Activated CD8-positive, alpha-beta memory T cell treated with anti-CD3 and anti-CD28 coated beads, Interleukin-2, amount 50 U/mL, for 1 hour (primary cell): Measurements from ENCODE around the gene RBM34.
A peak's percentile ranks its signal among the peaks of the same experiment; 100 is the strongest.

Experiments used
- DNase-seq: peaks from one replicate; pipeline ENCODE4 v3.0.0-alpha.2; 2020; ENCODE audit errors: extremely low read depth

Gene RBM34

DNA sequence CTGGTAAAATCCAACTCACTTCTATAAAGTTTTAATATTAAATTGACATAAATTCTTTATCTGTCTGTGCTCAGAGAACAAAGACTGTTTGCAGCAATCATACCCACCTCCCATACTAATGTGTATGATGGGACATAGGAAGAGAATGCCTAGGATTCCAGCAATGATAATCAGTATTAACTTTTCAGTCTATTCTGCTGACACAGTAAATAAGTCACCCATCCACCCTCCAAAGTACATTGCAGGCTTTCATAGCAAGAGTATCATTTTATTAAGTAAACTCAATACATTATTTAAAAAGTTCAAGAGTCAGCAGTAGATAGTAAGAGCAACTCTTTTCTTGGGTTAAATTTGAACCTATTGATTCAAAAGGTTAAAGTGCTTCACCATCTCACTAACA, 8.8 kb downstream of the RBM34 start:
- no peak for DNase-seq

DNA sequence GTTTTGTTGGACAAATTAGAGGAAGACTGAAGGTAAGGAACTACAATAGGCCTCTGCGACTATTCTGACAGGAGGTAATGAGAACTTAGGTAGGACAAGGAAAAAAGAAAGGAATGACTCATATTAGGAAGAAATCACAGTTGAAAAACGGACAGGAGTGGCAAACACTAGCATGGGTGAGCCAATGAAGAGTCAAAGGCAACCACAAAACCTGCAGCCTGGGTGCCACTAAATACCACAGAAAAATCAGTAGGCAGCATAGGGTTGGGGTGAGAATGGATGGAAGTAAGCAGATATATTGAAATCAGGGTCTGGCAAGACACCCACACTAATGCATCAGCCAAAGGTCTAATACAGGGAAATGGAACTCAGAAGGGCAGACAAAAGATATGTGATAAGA, 10.0 kb downstream of the RBM34 start:
- no peak for DNase-seq

DNA sequence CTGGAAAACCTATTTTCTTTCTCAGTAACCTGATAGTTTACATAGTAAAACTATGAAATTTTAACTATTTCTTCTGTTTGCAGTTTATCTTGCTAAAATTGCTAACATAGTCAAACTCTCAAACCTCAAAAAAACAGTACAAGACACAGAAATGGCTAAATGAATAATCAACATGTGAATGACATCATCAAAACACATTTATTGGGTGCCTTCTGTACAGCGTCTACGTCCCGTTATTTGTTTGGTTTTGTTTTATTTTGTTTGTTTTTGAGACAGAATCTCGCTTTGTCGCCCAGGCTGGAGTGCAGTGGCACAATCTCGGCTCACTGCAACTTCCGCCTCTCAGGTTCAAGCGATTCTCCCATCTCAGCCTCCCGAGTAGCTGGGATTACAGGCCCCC, 11.2 kb downstream of the RBM34 start:
- DNase-seq: no peak

DNA sequence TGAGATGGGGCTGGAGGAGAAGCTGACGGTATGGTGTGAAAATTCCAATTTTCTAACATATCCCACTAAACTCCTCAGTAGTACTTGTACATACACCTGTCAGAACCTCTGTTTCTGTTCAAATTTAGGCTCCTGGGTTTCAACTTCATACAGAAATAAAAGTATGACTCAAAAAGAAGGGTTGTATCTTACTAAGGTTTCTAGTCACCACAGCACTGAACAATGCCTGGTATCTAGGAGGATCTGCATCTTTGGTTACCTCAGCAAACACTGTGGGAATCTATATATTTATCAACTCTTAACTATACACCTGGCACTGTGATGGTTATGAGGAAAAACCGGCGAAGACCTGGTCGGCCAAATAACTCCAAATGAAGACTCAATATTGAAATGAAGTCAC, 13.8 kb downstream of the RBM34 start:
- no peak for DNase-seq

DNA sequence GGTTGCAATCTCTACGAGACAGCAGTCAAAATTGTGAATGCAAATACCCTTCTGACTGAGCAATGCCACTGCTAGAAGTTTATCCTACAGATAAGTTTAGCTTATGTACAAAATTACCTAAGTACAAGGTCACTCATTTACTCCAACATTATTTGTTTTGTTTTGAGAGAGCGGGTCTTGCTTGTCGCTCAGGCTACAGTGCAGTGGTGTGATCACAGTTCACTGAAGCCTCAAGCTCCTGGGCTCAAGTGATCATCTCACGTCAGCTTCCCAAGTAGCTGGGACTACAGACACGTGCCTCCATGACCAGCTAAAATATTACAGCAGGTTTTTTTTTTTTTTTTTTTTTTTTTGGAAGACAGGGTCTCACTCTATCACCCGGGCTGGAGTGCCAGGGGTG, 15.4 kb downstream of the RBM34 start:
- no peak for DNase-seq

DNA sequence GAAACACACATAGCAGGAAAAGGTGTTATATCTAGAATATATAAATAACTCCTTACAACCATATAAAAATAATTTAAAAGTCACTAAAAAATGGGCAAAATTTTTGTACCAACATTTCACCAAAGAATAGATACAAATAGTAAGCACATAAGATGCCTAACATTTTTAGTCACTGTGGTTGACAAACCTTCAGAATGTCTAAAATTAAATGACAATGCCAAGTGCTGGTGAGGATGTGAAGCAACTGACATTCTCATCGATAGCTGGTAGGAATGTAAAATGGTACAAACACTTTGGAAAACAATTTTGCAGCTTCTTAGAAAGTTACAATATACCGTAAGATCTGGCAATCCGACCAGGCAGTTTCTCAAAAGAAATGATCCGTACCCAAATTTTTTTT, 18.1 kb downstream of the RBM34 start:
- DNase-seq: no peak

DNA sequence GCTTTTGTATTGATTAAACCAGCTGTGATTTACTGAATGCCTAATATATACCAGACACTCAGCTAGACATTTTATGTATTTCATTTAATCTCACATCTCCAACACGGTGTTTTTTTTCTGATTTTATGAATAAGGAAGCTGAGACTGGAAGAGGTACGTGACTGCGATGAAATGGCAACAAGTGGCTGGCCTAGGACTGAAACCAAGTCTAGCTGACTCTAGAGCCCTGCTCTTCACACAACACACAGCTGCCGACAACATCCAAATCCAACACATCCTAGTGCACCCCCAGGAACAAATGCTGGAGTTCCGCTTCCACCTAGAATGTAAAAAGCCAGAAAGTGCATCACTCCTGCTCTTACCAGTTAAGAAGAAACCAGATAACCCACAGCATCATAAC, 21.7 kb downstream of the RBM34 start:
- no peak for DNase-seq

DNA sequence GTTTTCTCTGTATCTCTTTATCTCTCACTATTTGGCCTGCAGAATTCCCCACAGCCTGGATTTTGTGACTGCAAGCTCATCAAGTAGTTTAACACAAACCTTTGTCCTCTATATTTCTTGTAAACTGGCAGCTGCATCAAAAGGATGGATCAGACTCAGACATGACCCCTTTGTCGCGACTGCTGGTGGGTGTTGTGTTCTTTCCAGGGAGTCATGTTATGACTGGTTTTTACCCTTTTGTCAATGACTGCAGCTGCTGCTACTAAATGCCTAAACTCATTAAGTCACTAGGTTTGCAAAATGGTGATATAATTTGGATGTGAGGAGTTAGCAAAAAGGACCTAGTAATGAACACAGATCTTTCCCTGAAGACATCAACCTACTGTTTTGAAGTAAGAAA, 22.2 kb downstream of the RBM34 start:
- no peak for DNase-seq

DNA sequence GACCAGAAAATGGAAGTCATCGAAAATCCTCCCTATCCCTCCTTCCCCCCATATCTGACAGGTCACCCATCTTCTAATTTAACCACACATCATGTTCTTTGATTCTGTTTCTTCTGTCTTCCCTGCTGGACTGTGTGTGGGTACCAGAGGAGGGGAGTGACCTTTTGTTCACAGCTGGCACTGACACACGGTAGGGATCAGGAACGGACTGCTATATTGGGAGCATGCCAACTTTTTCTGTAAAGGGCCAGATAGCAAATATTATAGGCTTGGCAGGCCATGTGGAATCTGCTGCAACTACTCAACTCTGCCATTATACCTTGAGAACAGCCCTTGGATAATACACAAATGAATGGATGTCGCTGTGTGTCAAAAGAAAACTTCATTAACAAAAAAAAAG, 24.9 kb downstream of the RBM34 start:
- no peak for DNase-seq

DNA sequence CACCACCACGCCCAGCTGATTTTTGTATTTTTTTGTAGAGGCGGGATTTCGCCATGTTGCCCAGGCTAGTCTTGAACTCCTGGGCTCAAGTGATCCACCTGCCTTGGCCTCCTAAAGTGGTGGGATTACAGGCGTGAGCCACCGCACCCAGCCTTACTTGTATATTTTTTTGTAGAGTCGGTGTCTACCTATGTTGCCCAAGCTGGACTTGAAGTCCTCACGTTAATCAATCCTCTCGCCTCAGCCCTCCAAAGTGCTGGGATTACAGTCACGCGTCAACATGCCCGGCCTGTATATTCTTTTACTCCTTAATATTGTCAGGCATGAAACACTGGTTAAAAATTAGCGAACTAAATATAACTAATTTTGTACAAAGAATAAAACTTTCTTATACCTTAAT, 26.9 kb downstream of the RBM34 start:
- no peak for DNase-seq

DNA sequence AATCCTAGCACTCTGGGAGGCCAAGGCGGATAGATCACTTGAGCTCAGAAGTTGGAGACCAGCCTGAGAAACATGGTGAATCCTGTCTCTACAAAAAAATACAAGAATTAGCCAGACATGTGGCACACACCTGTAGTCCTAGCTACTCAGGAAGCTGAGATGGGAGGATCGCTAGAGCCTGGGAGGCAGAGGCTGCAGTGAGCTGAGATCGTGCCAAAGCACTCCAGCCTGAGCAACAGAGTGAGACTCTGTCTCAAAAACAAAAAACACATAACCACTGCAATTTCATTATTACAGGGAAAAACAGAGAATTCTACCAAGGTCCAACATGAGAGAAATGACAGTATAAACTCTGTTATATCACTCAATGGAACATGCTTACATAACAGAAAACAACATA, 28.0 kb downstream of the RBM34 start:
- no peak for DNase-seq

DNA sequence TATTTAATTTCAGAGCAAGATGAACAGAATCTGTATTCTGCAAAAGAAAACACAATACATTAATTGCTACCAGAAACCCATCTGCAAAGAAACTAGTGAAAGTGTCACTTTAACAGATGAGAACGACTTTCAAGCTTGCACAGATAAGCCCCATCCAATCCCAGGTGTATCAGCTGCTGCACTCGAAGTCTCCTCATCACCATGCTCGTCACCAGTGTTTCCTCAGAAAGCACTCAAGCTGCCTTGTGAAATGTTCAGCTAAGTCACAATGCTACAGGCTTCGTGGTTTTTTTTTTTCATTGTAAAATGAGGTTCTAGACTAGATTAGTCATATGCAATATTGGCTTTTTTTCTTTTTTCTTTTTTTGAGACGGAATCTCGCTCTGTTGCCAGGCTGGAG, 29.1 kb downstream of the RBM34 start:
- no peak for DNase-seq

DNA sequence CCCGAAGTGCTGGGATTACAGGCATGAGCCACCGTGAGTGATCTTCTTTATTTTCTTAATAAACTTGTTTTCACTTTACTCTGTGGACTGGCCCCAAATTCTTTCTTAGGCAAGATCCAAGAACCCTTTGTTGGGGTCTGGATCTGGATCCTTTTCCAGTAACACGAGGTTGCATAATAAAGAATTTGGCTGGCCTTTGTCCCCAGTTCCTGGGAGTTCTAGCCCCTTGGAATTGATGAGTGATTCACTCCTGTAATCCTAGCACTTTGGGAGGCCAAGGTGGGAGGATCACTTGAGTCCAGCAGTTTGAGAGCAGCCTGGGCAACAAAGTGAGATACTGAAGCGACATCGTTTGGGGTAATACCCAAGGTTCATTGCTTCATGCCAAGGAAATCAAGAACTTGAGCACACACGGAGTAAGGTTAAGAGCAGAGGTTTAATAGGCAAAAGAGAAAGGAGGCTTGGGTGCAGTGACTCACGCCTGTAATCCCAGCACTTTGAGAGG, 30.2 kb downstream of the RBM34 start:
- no peak for DNase-seq

DNA sequence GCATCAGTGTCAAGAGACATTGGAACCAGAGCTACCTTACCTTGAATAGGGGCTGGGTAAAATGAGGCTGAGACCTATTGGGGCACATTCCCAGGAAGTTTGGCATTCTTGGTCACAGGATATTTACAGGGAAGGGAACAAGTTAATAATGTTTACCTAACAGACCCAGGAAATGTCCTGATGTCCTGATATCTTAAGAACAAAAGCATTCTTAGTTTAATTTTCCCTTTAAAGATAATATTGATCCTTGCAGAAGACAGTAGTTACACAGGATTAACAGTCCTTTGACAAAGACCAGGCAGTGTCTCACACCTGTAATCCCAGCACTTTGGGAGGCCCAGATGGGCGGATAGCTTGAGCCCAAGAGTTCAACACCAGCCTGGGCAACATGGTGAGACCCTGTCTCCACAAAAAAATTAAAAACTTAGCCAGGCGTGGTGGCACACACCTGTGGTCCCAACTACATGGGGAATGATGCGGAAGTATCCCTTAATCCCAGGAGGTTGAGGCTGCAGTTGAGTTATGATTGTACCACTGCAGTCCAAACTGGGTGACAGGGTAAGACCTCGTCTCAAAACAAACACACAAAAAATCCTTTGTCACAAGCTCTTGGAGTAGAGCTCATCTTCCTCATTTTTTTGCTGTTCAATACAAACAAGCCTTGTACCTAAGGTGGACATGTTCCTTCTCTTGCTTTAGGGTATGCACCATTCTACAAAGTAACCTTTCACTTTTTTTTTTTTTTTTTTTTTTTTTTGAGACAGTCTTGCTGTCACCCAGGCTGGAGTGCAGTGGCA, 31.1 kb downstream of the RBM34 start:
- DNase-seq: no peak

DNA sequence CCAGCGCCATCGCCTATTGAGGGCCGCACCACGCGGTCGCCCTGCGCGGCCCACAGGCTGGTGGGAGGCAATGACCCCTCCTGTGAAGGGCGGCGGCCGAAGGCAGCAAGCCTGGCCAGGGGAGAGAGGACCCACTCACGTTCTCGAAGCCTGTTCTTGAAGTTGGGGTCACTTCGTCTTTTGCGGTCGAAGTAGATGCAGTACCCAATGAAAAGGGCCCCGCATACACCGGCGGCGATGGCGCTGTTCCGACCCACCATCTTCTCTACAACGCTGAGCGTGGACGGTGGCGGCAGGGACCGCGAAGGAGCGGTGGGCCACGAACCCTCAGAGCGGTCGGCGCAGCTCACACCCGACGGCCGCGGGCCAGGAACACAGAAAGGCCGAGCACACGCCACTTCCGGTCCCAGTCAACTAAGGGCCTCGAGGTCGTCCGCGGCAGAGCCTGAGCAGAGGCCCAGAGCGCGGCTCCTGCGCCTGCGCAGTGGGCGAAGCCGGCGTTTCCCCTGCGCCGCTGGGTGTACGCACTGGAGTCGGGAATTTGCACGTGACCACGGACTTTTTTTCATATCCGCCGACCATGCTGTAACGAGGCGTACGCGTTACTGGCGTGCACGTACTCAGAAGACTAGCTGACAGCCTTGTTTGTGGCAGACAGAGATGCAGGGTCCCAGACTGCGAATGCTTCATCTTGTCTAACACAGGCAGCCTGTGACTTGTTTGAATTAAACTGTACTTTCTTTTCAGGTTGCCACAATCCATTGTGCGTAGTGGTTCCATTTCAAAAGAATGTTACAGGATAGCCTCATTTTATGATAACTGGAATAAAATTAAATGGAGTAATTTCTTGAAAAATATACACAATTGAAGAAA, 32.4 kb downstream of the RBM34 start, which contains the start of gene TOMM20:
TSS of gene TOMM20 (minus strand) at position 382 of the 873 bp plus-strand sequence. CDS start at position 260, 122 bp downstream.
- DNase-seq: peak; percentile 82

DNA sequence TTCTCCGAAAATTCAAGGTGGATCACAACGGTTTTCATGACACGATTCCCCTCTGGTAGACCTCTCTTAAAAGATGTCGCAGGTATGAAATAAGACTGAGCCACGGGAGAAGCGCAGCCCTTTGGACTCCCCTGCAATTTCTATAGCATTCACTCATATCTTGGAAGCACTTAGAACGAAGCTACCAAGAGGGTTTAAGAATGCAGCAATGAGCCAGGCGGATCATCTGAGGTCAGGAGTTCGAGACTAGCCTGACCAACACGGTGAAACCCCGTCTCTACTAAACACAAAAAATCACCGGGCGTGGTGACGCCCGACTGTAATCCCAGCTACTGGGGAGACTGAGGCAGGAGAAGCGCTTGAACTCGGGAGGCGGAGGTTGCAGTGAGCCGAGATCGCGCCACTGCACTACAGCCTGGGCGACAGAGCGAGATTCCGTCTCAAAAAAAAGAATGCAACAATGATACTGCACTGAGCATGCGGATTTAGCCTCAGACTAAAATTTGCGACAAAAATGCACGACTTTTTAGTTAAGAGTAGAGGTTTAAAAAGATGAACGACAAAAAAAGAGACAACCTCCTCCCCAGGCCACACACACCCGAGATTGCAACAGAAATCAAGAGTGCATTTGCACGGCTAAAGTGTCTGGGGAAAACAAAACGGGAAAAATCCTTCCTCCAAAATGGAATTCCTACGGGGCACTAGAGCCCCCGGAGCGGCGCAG, 33.2 kb downstream of the RBM34 start:
- DNase-seq: no peak

DNA sequence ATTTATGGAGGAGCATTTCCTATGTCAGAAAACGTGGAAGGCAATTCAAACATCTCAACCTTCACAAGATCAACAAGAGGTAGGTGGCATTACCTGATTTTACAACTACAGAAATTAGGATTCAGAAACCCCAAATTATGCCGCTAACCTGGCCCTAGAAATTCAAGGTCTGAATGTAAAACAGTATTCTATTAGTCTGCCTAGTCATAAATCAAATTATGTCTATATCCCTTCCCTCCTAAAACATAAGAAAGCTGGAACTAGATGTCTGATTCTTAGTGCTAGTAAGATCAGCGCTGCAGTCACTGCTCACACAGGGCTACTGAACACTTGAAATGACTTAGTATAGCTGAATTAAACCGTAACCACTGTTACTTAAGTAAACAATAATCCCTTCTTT, 33.8 kb downstream of the RBM34 start:
- no peak for DNase-seq

DNA sequence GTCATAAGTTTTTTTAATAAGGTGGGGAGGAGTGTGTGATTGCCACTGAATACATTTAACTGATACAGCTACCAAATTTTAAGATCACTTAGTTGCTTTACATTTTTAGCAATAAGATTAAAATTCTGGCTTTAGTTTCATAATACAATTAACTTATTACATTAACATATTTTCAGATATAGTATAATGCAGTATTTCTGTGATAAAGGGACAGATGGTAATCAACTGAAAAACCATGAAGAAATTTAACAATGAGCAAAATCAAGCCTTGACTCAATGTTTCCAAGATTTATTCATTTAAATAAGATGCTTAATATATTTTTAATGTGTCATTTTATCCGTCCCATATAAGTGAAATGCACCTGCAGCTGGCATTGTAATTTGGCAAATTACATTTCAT, 36.4 kb downstream of the RBM34 start:
- no peak for DNase-seq

DNA sequence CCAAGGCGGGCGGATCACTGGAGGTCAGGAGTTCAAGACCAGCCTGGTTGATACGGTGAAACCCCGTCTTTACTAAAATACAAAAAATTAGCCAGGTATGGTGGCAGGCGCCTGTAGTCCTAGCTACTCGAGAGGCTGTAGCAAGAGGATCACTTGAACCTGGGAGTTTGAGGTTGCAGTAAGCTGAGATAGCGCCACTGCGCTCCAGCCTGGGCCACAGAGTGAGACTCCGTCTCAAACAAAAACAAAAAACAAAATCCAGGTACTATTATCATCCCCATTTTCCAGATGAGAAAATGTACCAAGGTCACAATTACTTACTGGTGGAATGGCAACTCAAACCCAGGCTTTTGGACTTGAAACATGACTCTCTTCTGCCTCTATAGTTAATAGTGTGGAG, 36.9 kb downstream of the RBM34 start:
- no peak for DNase-seq

DNA sequence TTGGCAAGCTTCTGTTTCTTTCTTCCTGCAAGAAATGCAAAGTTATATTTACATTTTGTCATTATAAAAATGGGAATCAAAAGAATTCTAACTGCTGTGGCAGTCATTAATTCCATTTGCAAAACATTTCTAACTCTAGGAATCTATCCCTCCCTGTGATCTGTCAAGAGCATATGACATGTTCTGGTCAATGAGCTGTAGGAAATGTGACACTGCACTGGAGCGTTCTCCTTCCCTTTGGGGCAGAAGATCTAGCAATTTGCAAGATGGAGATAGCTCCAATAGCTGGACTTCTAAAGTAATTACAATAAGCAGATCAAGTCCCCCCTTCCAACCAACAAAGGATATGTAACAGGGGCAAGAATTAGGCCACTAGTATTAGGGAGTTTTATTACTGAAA, 38.7 kb downstream of the RBM34 start:
- DNase-seq: no peak

DNA sequence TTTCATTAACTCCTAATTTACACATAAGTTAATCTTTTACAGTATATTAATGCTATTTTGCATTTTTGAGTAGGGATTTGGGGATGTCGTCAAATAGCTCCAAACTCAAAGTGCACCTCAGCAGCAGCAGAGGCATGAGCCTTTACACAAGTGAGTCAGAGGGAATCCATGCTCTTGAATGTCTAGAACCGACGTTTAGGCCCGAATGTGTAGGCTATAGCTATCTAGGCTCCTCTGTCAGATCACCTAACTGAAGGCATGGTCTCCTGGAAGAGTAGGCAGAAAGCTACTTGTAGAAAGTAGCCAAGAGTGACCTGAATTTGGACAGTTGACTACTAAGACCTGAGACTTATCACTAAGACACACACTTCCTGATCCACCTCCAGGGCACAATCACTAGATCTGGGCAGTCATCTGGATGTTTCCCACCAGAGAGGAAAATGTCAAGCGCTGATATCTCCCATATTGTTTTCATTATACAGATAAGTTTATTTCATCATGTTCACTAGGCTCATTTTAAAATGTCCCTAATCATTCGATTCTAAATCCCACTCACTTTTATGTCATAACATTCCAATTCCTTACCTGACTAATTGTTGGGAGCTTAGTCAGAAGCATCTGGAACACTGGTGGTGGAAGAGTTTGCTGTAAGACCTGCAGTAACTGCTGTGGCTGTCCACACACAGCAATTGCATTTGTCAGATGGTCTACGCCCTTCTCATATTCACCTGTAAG, 47.7 kb downstream of the RBM34 start:
- DNase-seq: no peak
